CD4-positive, alpha-beta T cell (primary cell): ENCODE results near the gene UBALD1. TPM values are rescaled to one million over a fixed set of nuclear protein-coding genes. Genes with fewer than 3 reads are reported as not detected.

ENCODE experiments used
- ATAC-seq: fragments of 200-7000 bp; cut with Tn5 transposase; one replicate; pipeline ENCODE4 v1.10.0; 2022; ENCODE audit warnings: mild to moderate bottlenecking; ENCODE audit not compliant: poor library complexity
- CTCF ChIA-PET: fragments of 350-600 bp; sonication (Branson Sonifier 250); formaldehyde crosslinking; loops from one replicate; lab custom pipeline; 2021; ENCODE audit warnings: antibody characterized with exemption, inconsistent platforms; lab: Charles Lee
- POLR2A ChIA-PET: fragments of 350-600 bp; sonication (Branson Sonifier 250); formaldehyde crosslinking; loops from one replicate; lab custom pipeline; 2021; ENCODE audit warnings: antibody characterized with exemption, inconsistent platforms; lab: Charles Lee
- DNase-seq, 14 experiments: peaks; one replicate each; pipeline ENCODE4 v3.0.0-alpha.2; 2013 to 2020; ENCODE audit warnings: mixed read lengths in 2 of 14
- H3K27ac ChIP-seq, 2 donors: one replicate each; pipeline versions ENCODE4 v1.5.1 to v1.7.0; 2013; ENCODE audit warnings: low read length in 2 of 2, low read depth in 1 of 2, mild to moderate bottlenecking in 1 of 2
- H3K27me3 ChIP-seq, 2 experiments: 1 replicate in 1 of 2; 2 replicates in 1 of 2; pipeline versions ENCODE4 v1.6.1 to v1.7.0; 2013; ENCODE audit warnings: low read length in 2 of 2, control low read depth in 1 of 2, mild to moderate bottlenecking in 1 of 2, moderate library complexity in 1 of 2; ENCODE audit not compliant: insufficient read depth in 2 of 2, control insufficient read depth in 1 of 2
- H3K36me3 ChIP-seq: one replicate; pipeline ENCODE4 v1.6.1; 2013; ENCODE audit warnings: low read length, control low read depth; ENCODE audit not compliant: insufficient read depth
- H3K4me1 ChIP-seq: one replicate; pipeline ENCODE4 v1.6.1; 2013; ENCODE audit warnings: low read length, control low read depth; ENCODE audit not compliant: insufficient read depth
- H3K4me3 ChIP-seq: one replicate; pipeline ENCODE4 v1.5.1; 2013; ENCODE audit warnings: mild to moderate bottlenecking, low read length, moderate library complexity
- H3K9me3 ChIP-seq, 2 experiments: 1 replicate in 1 of 2; 2 replicates in 1 of 2; pipeline versions ENCODE4 v1.6.1 to v1.7.0; 2013; ENCODE audit warnings: low read length in 2 of 2, mild to moderate bottlenecking in 2 of 2, control low read depth in 1 of 2, moderate library complexity in 1 of 2; ENCODE audit not compliant: control insufficient read depth in 1 of 2, insufficient read depth in 1 of 2
- H3K27ac Mint-ChIP-seq: one replicate; pipeline ENCODE4 v1.8.0; 2020; ENCODE audit warnings: mixed read lengths
- H3K27me3 Mint-ChIP-seq: one replicate; pipeline ENCODE4 v1.8.0; 2021; ENCODE audit warnings: mixed read lengths
- H3K36me3 Mint-ChIP-seq: one replicate; pipeline ENCODE4 v1.8.0; 2021; ENCODE audit warnings: low read depth, mixed read lengths
- H3K4me1 Mint-ChIP-seq: one replicate; pipeline ENCODE4 v1.8.0; 2021; ENCODE audit warnings: low read depth, mixed read lengths
- H3K4me3 Mint-ChIP-seq: one replicate; pipeline ENCODE4 v1.8.0; 2020; ENCODE audit warnings: mild to moderate bottlenecking, mixed read lengths
- H3K9me3 Mint-ChIP-seq: one replicate; pipeline ENCODE4 v1.8.0; 2020; ENCODE audit warnings: mixed read lengths
- CTCF ChIP-seq: fragments of 200-600 bp; IDR thresholded peaks from one replicate; pipeline ENCODE4 v1.8.0; 2022; ENCODE audit warnings: antibody characterized with exemption, mild to moderate bottlenecking
- intact Hi-C, 2 experiments: fragments of 100-400 bp; cut with DNase I in 1 of 2; cut with micrococcal nuclease in 1 of 2; formaldehyde crosslinking; loops; one replicate each; pipeline versions ENCODE4 v1.15.1 to v1.9.0; 2023 to 2025; cut with DNase I, micrococcal nuclease
- total RNA-seq, 174 experiments: library from RNA in 2 of 174; stranded (reverse) in 2 of 174; gene quantifications; one replicate each; pipeline ENCODE4 v1.2.3 and lab custom pipeline; 2021 to 2026

The UBALD1 gene
- total RNA-seq, 2 experiments from 2014 or later = 17.5 to 19.3 TPM

DNA sequence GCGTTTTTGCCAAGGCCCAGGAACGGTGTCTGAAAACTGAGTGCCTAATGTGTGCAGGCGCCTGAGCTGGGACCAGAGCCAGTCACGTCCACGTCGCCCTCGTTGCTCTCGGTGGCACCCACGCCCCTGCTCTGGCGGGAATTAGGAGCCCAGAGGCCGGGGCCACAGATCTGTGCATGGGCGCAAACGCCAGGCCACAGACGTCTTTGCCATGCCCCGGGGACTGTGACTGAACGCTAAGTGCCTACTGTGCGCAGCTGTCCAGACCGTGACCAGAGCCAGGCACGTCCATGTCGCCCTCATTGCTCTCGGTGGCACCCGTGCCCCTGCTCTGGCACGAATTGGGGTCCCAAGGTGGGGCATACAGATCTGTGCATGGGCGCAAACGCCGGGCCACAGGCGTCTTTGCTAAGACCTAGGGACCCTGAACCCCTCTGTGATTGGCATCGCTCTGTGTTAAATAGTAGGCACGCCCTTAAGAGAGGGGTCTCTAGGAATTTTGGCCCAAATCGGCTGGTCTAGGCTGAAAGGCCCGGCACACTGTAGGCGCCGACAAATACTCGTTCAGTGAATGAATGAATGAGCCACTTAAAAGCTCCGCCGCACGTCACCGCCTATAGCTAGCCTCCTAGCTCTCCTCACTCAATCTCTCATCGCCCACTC, 827 bp upstream of the UBALD1 start:
- ChIA-PET POLR2A (interaction anchor here (1.0 to 4.9 kb wide), 21 partner anchors 10 to 483 kb away, joined by 3 to 54 read pairs (median 6); partner anchors contain the start of genes ANKS3, CORO7, DNAAF8 and GLYR1), CTCF (interaction anchor here (1.1 to 3.1 kb wide), 5 partner anchors 10 to 232 kb away, joined by 3 to 28 read pairs (median 4); partner anchors contain the start of genes ANKS3, DNAAF8, GLYR1 and HMOX2)
- H3K27ac Mint-ChIP-seq = peak overlapping the region; percentile 98
- H3K27me3 ChIP-seq = no peaks in the 10 kb centered on the region
- DNase-seq (peak in 3 of 14 experiments; percentile 6 to 60 (median 21)), ATAC-seq (peak; percentile 43)
- intact Hi-C loops = loop anchor here (1.0 to 10.0 kb wide), 10 partner anchors 9 to 1481 kb away; partner anchors contain the start of genes CDIP1 (in 1 of the 2), CORO7 (in 1 of the 2), DNAJA3 (in 1 of the 2) and GLYR1 (in 1 of the 2)
- peak overlapping the region; percentile 60 for H3K4me3 ChIP-seq
- peaks cover 4% of the 10 kb centered on the region for H3K36me3 ChIP-seq
- peaks cover 9% of the 10 kb centered on the region for H3K36me3 Mint-ChIP-seq
- no peaks in the 10 kb centered on the region for H3K9me3 Mint-ChIP-seq
- TF ChIP-seq CTCF = no peak
- H3K4me3 Mint-ChIP-seq = peak overlapping the region; percentile 99
- peak overlapping the region; percentile 79 to 82 for H3K27ac ChIP-seq
- H3K27me3 Mint-ChIP-seq = no peaks in the 10 kb centered on the region
- peaks cover 62% of the 10 kb centered on the region for H3K4me1 ChIP-seq
- peaks cover 26% of the 10 kb centered on the region for H3K4me1 Mint-ChIP-seq
- no peaks in the 10 kb centered on the region for H3K9me3 ChIP-seq

DNA sequence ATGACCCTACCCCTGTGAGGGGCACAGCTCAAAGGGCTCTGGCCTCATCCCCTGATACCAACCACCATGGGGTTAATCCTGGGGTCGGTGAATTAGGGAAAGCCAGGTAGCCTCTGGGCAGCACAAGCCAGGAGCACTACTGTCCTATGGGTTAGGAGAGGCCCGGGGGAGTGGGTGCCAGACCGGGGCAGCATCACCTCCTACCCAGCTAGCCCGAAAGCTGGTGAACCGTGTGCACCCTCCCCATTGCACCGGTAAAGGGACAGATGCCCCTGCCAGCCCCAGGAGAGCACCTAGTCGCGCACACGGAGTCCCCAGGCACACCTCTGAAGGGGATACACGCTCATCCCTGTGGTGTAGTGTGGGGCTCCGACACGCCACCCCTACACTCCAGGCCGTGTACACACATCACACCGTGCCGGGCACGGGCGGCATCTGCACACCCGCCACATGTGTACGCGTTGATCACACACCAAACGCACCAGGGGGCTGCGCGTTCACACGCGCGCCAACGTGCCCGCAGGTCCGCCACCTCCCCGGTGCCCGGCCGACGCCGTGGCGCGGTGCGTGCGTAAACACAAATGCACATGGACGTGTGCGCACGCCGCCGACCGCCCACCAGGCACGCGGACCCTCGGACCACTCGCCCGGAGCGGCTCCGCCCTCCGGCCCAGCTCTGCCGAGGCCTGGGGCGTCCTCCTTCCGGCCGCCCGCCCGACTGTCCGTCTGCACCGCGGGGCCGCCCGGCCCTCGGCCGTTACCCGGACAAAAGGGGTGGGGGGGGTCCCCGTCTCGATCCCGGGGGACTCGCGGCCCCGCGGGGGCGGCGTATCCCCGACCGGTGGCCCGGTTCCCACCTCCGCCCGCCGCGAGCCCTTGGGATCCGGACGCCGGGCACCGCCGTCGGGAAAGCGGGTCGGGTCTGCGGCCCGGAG, 785 bp downstream of the UBALD1 start:
- Mint-ChIP-seq H3K9me3 (no peaks in the 10 kb centered on the region), H3K4me3 (peak overlapping the region; percentile 91), H3K27ac (peak overlapping the region; percentile 42), H3K27me3 (no peaks in the 10 kb centered on the region), H3K36me3 (peaks cover 9% of the 10 kb centered on the region), H3K4me1 (peaks cover 26% of the 10 kb centered on the region)
- Histone ChIP-seq H3K4me3 (peak overlapping the region; percentile 60), H3K27me3 (no peaks in the 10 kb centered on the region), H3K4me1 (peaks cover 62% of the 10 kb centered on the region), H3K27ac (no peak overlapping the region), H3K36me3 (peaks cover 12% of the 10 kb centered on the region), H3K9me3 (no peaks in the 10 kb centered on the region)
- POLR2A ChIA-PET = interaction anchor here (1.5 to 4.9 kb wide), 2 partner anchors 12 to 109 kb away, joined by 5 to 54 read pairs; partner anchors contain the start of gene MGRN1
- CTCF ChIA-PET = interaction anchor here (3.1 kb wide), 1 partner anchor 11 kb away, joined by 28 read pairs; the partner anchor contains the start of gene MGRN1
- TF ChIP-seq CTCF = no peak
- intact Hi-C loops = loop anchor here (5.0 to 10.0 kb wide), 5 partner anchors 191 to 1479 kb away; partner anchors contain the start of genes CORO7 (in 1 of the 2), PAM16 (in 1 of the 2), ROGDI (in 1 of the 2) and ZNF213 (in 1 of the 2)
- DNase-seq = peak in 9 of 14 experiments; percentile 7 to 61 (median 14)
- ATAC-seq = no peak
